ENCODE measurements around the gene USP37.

Gene USP37

GRCh38 chr2:218547978-218548377 is 20.2 kb downstream of the USP37 start:
- H3K36me3 ChIP-seq (ENCODE audit: control insufficient read depth, insufficient read depth, low read length) = peaks cover 8% of the 10 kb centered on the region
- no peak overlapping the region for H3K4me3 ChIP-seq (replicated peaks; ENCODE audit: low read depth, low read length)
- no peak for DNase-seq (ENCODE audit: extremely low read depth, insufficient read length)
- no peaks in the 10 kb centered on the region for H3K27me3 ChIP-seq (replicated peaks; ENCODE audit: control insufficient read depth, insufficient read depth, low read length)
- TF ChIP-seq CTCF (IDR thresholded peaks at IDR 0.05; ENCODE audit: insufficient read depth, low read length, poor library complexity, severe bottlenecking) = no peak

- no peaks in the 10 kb centered on the region for H3K27me3 ChIP-seq (replicated peaks; ENCODE audit: control insufficient read depth, insufficient read depth, low read length)
- no peak for TF ChIP-seq CTCF (IDR thresholded peaks at IDR 0.05; ENCODE audit: insufficient read depth, low read length, poor library complexity, severe bottlenecking)
- no peak for DNase-seq (ENCODE audit: extremely low read depth, insufficient read length)
- H3K4me3 ChIP-seq (replicated peaks; ENCODE audit: low read depth, low read length) = no peak overlapping the region
- peaks cover 6% of the 10 kb centered on the region for H3K36me3 ChIP-seq (ENCODE audit: control insufficient read depth, insufficient read depth, low read length)
These were observed 20.6 kb downstream of the USP37 start for GRCh38 chr2:218547511-218547910.

- DNase-seq (ENCODE audit: extremely low read depth, insufficient read length) = no peak
- peaks cover 8% of the 10 kb centered on the region for H3K36me3 ChIP-seq (ENCODE audit: control insufficient read depth, insufficient read depth, low read length)
- H3K4me3 ChIP-seq (replicated peaks; ENCODE audit: low read depth, low read length) = no peak overlapping the region
- TF ChIP-seq CTCF (IDR thresholded peaks at IDR 0.05; ENCODE audit: insufficient read depth, low read length, poor library complexity, severe bottlenecking) = no peak
- no peaks in the 10 kb centered on the region for H3K27me3 ChIP-seq (replicated peaks; ENCODE audit: control insufficient read depth, insufficient read depth, low read length)
These were observed 22.1 kb downstream of the USP37 start for GRCh38 chr2:218546012-218546411.

GRCh38 chr2:218540015-218540414 is 28.1 kb downstream of the USP37 start:
- peaks cover 9% of the 10 kb centered on the region for H3K36me3 ChIP-seq (ENCODE audit: control insufficient read depth, insufficient read depth, low read length)
- H3K27me3 ChIP-seq (replicated peaks; ENCODE audit: control insufficient read depth, insufficient read depth, low read length) = no peaks in the 10 kb centered on the region
- no peak for DNase-seq (ENCODE audit: extremely low read depth, insufficient read length)
- no peak for TF ChIP-seq CTCF (IDR thresholded peaks at IDR 0.05; ENCODE audit: insufficient read depth, low read length, poor library complexity, severe bottlenecking)
- H3K4me3 ChIP-seq (replicated peaks; ENCODE audit: low read depth, low read length) = no peak overlapping the region

- no peak for DNase-seq (ENCODE audit: extremely low read depth, insufficient read length)
These were observed 31.2 kb downstream of the USP37 start for GRCh38 chr2:218536804-218537494.

More at GRCh38 chr2:218536804-218537494, 31.2 kb downstream of the USP37 start:
- TF ChIP-seq CTCF (IDR thresholded peaks at IDR 0.05; ENCODE audit: insufficient read depth, low read length, poor library complexity, severe bottlenecking) = no peak
- Histone ChIP-seq H3K27me3 (replicated peaks; ENCODE audit: control insufficient read depth, insufficient read depth, low read length) (no peaks in the 10 kb centered on the region), H3K4me3 (replicated peaks; ENCODE audit: low read depth, low read length) (no peak overlapping the region), H3K36me3 (ENCODE audit: control insufficient read depth, insufficient read depth, low read length) (peaks cover 5% of the 10 kb centered on the region)
